A549 treated with RU486 at 1 μM for 4 hours (cell line): Measurements from ENCODE around the gene PAX3. TPM values are rescaled to one million over a fixed set of nuclear protein-coding genes. Genes with fewer than 3 reads are reported as not detected.

Experiments
- total RNA-seq: library from RNA; stranded (reverse); fragments of 200-300 nt; extraction: Qiagen RNA extraction; gene quantifications from 5 replicates; pipeline ENCODE4 v1.2.3, GENCODE V29; 2022; ENCODE audit warnings: low read depth

Gene PAX3
- not detected in 5 replicates for total RNA-seq

GRCh38 chr2:222298311-222299150 is at the start of gene PAX3:
TSS of gene PAX3 (minus strand) at chr2:222298998. CDS start at chr2:222298615, 383 bp downstream.

Other genes starting within 250 kb of the PAX3 start
- 0.11 to 0.33 TPM (median 0.20 TPM) in 5 replicates for gene SGPP2, start 125.5 kb upstream of the PAX3 start, total RNA-seq